KOPT-K1 (cell line): ENCODE data around the gene SRCAP.

Experiments used
- H3K27ac ChIP-seq: fragments of 200-600 bp; sonication (generic); 2 replicates; pipeline ENCODE4 v1.5.1; 2016; ENCODE audit warnings: antibody characterized with exemption, mild to moderate bottlenecking, low read depth, low read length; ENCODE audit not compliant: poor library complexity, severe bottlenecking
- H3K36me3 ChIP-seq: fragments of 200-600 bp; sonication (generic); 2 replicates; pipeline ENCODE4 v1.5.1; 2017; ENCODE audit warnings: antibody characterized with exemption, mild to moderate bottlenecking, low read length, moderate library complexity; ENCODE audit not compliant: insufficient read depth
- H3K9me3 ChIP-seq: fragments of 200-600 bp; sonication (generic); 2 replicates; pipeline ENCODE4 v1.5.1; 2017; ENCODE audit warnings: antibody characterized with exemption, low read length, mild to moderate bottlenecking; ENCODE audit not compliant: insufficient read depth, poor library complexity, severe bottlenecking

SRCAP gene

DNA sequence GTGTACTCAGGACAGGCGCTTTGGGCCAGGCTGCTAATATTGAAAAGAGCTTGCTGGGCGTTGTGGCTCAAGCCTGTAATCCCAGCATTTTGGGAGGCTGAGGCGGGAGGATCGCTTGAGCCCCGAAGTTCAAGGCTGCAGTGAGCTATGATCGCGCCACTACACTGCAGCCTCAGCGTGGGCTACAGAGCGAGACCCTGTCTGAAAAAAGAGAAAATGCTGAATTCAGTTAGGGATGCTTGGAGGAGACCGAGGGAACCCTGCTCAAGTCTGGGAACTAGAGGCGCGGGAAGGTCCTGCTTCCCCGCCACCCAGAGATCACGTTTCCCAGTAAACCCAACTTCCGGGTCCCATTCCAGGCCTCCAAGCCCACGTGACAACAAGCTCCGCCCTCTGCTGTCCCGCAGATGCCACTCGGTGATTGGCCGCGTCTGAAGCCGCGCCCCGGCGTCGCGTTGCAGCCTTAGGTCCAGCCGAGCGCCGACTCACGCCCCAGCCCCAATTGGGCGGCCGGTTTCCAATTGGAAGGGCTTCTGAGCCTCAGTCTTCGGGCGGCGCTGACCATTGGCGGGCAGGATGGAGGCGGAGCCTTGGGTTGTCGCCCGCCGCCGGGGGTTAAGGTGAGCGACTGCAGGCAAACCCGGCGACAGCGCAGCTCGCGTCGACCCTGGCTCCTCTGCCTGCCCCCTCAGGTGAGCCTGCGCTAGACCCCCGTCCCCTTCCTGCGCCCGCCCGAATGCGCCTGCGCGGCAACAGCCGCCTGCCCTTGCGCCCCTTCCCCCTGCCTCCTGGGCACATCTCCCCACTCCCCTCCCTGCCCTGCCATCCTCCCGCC is 49.0 kb downstream of the SRCAP start, which contains the start of gene PHKG2:
PHKG2 (plus strand) TSS at position 627 of the 835 bp plus-strand sequence. CDS start 396 bp downstream, outside the sequence.
- Histone ChIP-seq H3K36me3 (peaks cover 49% of the 10 kb centered on the region), H3K27ac (peak within 1 kb of the TSS; percentile 60), H3K9me3 (no peaks in the 10 kb centered on the region)

- Histone ChIP-seq H3K27ac (peak overlapping the region; percentile 60), H3K36me3 (peaks cover 49% of the 10 kb centered on the region), H3K9me3 (no peaks in the 10 kb centered on the region)
Measured at GRCh38 chr16:30748634-30749445, 49.9 kb downstream of the SRCAP start.

DNA sequence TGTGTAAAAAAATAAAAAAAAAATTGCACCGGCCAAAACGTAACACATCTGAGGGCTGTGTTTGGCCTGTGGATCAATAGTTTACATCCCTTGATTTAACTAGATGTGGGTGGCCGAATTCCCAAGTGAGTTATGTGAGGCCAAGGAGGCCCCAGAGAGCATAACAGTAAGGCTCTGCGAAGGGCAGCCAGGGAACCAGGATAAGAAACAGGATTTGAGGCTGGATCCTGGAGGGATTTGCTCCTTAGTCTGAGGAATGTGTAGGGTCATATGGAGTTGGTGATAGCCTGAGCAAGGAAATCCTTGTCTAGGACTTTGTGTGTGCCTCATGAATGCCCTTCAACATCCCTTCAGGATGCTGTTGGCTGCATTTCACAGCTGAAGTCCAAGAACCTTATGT is 51.2 kb downstream of the SRCAP start:
- Histone ChIP-seq H3K36me3 (peaks cover 49% of the 10 kb centered on the region), H3K9me3 (no peaks in the 10 kb centered on the region), H3K27ac (no peak overlapping the region)

GRCh38 chr16:30750876-30751465 is 52.0 kb downstream of the SRCAP start:
- Histone ChIP-seq H3K27ac (no peak overlapping the region), H3K9me3 (no peaks in the 10 kb centered on the region), H3K36me3 (peaks cover 55% of the 10 kb centered on the region)

GRCh38 chr16:30753596-30753995 is 54.6 kb downstream of the SRCAP start:
- no peaks in the 10 kb centered on the region for H3K9me3 ChIP-seq
- peaks cover 75% of the 10 kb centered on the region for H3K36me3 ChIP-seq
- no peak overlapping the region for H3K27ac ChIP-seq

GRCh38 chr16:30755955-30756780 is 57.2 kb downstream of the SRCAP start:
- Histone ChIP-seq H3K27ac (no peak overlapping the region), H3K9me3 (no peaks in the 10 kb centered on the region), H3K36me3 (peaks cover 77% of the 10 kb centered on the region)

GRCh38 chr16:30756781-30757100 is 57.8 kb downstream of the SRCAP start:
- H3K27ac ChIP-seq = no peak overlapping the region
- H3K9me3 ChIP-seq = no peaks in the 10 kb centered on the region
- peaks cover 72% of the 10 kb centered on the region for H3K36me3 ChIP-seq

DNA sequence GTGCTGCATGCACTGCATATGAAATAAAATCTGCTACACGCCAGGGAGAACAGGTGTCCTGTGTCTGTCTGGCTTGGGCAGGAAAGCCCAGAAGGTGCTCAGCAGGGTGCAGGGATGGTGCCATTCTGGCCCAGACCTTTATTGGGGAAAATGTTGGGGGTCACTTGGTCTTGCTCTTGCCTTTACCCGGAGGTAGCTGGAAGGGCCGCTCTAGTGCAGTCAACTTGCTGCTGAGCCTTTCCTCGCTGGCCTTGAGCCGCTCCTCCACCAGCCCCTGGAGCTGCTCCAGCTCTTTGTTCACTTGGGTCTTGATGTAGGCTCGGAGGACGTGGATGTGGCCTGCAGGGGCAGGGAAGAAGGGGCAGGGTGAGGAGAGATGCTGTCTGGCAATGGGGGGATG is 58.3 kb downstream of the SRCAP start:
- no peaks in the 10 kb centered on the region for H3K9me3 ChIP-seq
- H3K36me3 ChIP-seq = peaks cover 68% of the 10 kb centered on the region

DNA sequence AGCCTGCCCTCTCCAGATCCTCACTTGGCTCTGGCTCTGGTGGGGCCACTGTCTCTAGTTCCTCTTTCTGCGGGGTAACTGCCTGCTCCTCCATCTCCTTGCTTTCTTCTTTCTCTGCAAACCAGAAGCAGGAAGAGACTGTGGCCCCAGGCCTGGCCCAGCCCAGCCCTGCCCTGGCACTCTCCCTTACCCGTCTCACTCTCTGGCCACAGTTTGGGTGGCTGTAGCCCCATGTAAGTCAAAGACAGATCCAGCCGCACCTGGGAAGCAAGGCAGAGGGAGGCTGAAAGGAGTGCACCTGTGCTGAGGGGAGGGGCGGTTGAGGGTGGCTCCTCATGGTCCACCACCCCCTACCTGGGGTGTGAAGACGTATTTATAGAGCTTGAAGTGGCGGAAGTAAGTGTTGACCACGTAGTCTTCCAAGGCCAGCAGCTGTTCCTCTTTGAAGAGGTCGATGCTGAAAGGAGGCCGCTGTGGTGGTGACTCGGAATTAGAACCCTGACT is 60.1 kb downstream of the SRCAP start:
- Histone ChIP-seq H3K9me3 (no peaks in the 10 kb centered on the region), H3K36me3 (peaks cover 61% of the 10 kb centered on the region), H3K27ac (no peak overlapping the region)

More for the DNA sequence above, 58.3 kb downstream of the SRCAP start:
- H3K27ac ChIP-seq = no peak overlapping the region

GRCh38 chr16:30760001-30760559 is 61.1 kb downstream of the SRCAP start:
- Histone ChIP-seq H3K27ac (no peak overlapping the region), H3K9me3 (no peaks in the 10 kb centered on the region), H3K36me3 (peaks cover 61% of the 10 kb centered on the region)

- H3K9me3 ChIP-seq = no peaks in the 10 kb centered on the region
- H3K27ac ChIP-seq = peak overlapping the region; percentile 65
- peaks cover 61% of the 10 kb centered on the region for H3K36me3 ChIP-seq
Measured at GRCh38 chr16:30760577-30761426, 61.8 kb downstream of the SRCAP start.

GRCh38 chr16:30761427-30761927 is 62.5 kb downstream of the SRCAP start:
- Histone ChIP-seq H3K36me3 (peaks cover 61% of the 10 kb centered on the region), H3K9me3 (no peaks in the 10 kb centered on the region), H3K27ac (peak overlapping the region; percentile 65)
